NT2/D1 (cell line): ENCODE results near the gene MAML2.

ENCODE experiments used
- DNase-seq: peaks from one replicate; pipeline ENCODE4 v3.0.0-alpha.2; 2011; ENCODE audit warnings: low read depth, low spot score
- H3K27me3 ChIP-seq: 2 replicates; pipeline ENCODE4 v1.6.0; 2011; ENCODE audit warnings: mild to moderate bottlenecking; ENCODE audit not compliant: insufficient read length, insufficient read depth
- H3K36me3 ChIP-seq: 2 replicates; pipeline ENCODE4 v1.6.1; 2011; ENCODE audit warnings: mild to moderate bottlenecking, low read length, mixed read lengths; ENCODE audit not compliant: insufficient read depth, insufficient read length
- H3K4me1 ChIP-seq: 2 replicates; pipeline ENCODE4 v1.5.1; 2011; ENCODE audit not compliant: insufficient read depth, insufficient read length
- H3K4me3 ChIP-seq: 2 replicates; pipeline ENCODE4 v1.5.1; 2011; ENCODE audit warnings: low read depth; ENCODE audit not compliant: insufficient read length
- H3K9ac ChIP-seq: 2 replicates; pipeline ENCODE4 v1.6.0; 2011; ENCODE audit warnings: low read depth; ENCODE audit not compliant: insufficient read length
- H3K9me3 ChIP-seq: 2 replicates; pipeline ENCODE4 v1.5.1; 2011; ENCODE audit warnings: mild to moderate bottlenecking, low read length; ENCODE audit not compliant: insufficient read depth
- SUZ12 ChIP-seq: IDR thresholded peaks from 2 replicates; pipeline ENCODE4 v1.6.1; 2011; ENCODE audit not compliant: insufficient read length, insufficient read depth; ENCODE audit errors: extremely low read depth
- YY1 ChIP-seq: IDR thresholded peaks from 2 replicates; pipeline ENCODE4 v1.6.1; 2011; ENCODE audit not compliant: insufficient read length, insufficient read depth
- ZNF274 ChIP-seq: IDR thresholded peaks from 2 replicates; pipeline ENCODE4 v1.6.1; 2011; ENCODE audit warnings: mild to moderate bottlenecking, low read depth, low read length

The MAML2 gene

DNA sequence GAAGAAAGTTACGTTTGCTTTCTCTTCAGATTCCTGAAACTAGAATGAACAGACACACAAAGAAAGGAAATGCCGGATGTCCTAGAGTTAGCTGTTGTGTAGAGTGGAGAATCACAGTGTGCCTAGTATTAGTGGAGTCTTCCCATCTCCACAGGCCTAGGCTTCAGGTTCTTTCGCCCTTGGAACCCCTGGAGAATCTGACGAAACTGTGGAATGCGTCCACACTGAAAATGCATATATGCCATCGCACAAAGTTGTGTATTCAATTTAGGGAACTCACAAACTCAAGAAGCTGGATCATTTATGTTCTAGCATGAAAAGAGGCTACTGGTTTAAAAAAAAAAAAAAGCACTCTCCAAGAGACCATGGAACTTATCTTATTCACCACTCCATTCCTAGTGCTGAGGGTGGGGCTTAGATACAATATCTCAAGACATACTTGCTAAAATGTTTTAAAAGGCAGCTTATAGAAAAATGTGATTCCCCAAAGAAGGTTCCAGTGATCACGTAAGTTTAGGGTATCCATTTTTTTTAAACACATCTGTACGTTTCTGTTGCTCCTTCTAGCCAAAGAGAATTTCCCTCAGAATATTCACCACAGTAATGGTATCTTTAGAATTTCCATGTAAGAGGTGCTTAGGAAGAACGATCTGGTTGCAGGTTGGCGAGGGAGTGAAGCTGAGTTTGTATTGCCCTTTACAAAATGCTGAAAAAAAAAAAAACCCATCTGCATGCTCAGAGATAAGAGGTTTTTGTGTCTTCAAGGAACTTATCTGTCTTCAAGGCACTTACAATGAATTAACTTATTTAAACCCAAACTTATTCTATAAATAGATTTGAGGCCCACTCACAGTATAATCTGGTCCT, 20.0 kb downstream of the MAML2 start:
- DNase-seq, result no peak
- H3K4me1 ChIP-seq, result no peaks in the 10 kb centered on the region
- H3K4me3 ChIP-seq, result no peak overlapping the region
- TF ChIP-seq YY1, result no peak
- no peak for TF ChIP-seq ZNF274
- TF ChIP-seq SUZ12, result no peak
- H3K36me3 ChIP-seq, result peaks cover 4% of the 10 kb centered on the region
- no peaks in the 10 kb centered on the region for H3K9me3 ChIP-seq
- no peak overlapping the region for H3K9ac ChIP-seq
- no peaks in the 10 kb centered on the region for H3K27me3 ChIP-seq

DNA sequence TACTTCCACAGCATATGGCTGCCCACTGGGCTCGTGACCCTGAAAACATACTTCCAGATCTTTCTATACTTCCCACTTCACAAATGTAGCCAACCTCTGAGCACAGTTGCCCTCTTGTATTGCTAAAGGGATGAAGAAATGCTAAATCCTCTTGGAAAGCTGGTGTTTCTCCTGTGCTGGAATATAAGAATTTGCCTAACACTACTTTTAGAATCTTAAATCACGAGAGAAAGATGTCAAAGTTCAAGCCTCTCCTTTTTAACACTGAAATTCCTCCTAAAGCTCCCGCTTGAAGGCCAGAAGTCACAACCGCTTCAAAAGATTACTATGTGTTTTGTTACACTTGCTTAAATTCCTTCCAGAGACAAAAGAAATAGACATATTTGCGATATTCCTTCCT, 21.9 kb downstream of the MAML2 start:
- no peak for DNase-seq
- H3K9ac ChIP-seq, result no peak overlapping the region
- no peaks in the 10 kb centered on the region for H3K4me1 ChIP-seq
- no peak for TF ChIP-seq YY1
- TF ChIP-seq SUZ12, result no peak
- no peak for TF ChIP-seq ZNF274
- no peak overlapping the region for H3K4me3 ChIP-seq
- H3K27me3 ChIP-seq, result no peaks in the 10 kb centered on the region
- H3K36me3 ChIP-seq, result peaks cover 4% of the 10 kb centered on the region
- no peaks in the 10 kb centered on the region for H3K9me3 ChIP-seq

DNA sequence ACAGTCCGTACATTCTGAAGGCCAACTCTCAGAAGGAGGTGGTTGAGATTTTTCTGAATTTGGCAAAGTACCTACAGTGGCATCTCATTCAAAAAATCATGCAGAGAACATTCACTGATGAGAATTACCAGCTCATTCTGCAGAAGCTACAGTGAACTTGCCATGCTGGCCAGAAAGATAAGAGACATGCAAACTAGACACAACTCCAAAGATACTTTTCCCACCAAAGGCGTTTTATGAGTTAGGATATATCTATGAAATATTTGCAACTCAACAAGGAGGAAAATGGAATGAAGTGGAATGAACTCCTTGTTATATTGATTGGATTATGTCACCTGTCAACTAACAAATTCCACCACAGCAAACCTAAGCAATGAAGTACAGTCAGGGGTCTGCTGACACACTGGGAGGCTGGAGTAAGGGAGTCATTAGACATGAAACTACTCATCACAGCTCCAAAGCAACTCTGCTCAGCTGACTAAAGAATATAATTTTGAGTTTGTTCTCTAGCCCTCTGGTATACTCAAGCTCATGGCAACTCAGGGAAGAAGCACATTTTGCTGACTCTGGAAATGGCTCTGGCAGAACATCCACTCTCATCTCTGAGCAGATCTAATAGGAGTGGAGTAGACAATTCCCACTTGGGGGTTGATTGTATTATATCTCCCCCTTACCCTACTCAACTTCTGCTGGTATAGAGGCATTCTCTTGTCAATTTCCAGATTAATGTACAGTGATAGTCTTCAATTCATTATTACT, 22.9 kb downstream of the MAML2 start:
- H3K4me1 ChIP-seq, result no peaks in the 10 kb centered on the region
- H3K9me3 ChIP-seq, result no peaks in the 10 kb centered on the region
- H3K36me3 ChIP-seq, result peaks cover 4% of the 10 kb centered on the region
- H3K27me3 ChIP-seq, result no peaks in the 10 kb centered on the region
- DNase-seq, result no peak
- TF ChIP-seq ZNF274 (no peak), SUZ12 (no peak), YY1 (no peak)
- no peak overlapping the region for H3K4me3 ChIP-seq
- no peak overlapping the region for H3K9ac ChIP-seq

DNA sequence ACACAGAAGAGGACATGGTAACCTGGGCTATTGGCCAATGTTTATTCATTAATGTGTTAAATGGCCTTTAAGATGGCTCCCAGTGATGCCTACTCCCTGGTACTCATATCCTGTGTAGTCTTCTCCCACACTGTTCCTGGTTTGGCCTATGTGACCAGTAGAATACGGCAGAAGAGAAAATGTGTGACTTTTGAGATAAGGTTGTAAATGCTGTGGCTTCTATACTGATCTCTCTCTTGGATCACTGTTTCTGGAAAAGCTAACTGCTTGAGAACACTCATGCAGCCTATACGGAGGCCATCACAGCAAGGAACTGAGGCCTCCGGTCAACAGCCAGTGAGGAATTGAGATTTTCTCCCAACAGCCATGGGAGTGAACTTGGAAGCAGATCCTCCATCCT, 24.1 kb downstream of the MAML2 start:
- Histone ChIP-seq H3K9me3 (no peaks in the 10 kb centered on the region), H3K36me3 (peaks cover 4% of the 10 kb centered on the region), H3K4me3 (no peak overlapping the region), H3K4me1 (no peaks in the 10 kb centered on the region), H3K9ac (no peak overlapping the region), H3K27me3 (no peaks in the 10 kb centered on the region)
- TF ChIP-seq SUZ12, result no peak
- TF ChIP-seq ZNF274, result no peak
- no peak for TF ChIP-seq YY1
- no peak for DNase-seq

DNA sequence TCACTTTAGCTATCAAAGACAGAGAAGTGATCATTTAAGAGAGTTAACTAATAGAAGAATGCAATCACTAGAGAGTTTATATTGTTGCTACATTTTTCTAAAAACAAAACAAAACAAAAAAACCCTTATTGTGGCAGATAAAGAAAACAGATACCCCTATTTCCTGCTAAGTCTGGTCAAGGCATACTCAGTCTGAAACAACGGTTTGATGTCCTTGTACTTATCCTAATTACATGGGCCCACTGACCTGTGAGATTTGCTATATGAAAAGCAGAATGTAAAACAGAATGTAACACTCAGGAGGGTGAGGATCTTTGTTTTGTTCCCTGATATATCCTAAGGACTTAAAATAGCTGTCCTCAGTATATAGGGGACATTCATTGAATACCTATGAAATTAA, 24.6 kb downstream of the MAML2 start:
- no peaks in the 10 kb centered on the region for H3K4me1 ChIP-seq
- H3K27me3 ChIP-seq, result no peaks in the 10 kb centered on the region
- DNase-seq, result no peak
- H3K36me3 ChIP-seq, result no peaks in the 10 kb centered on the region
- no peaks in the 10 kb centered on the region for H3K9me3 ChIP-seq
- H3K9ac ChIP-seq, result no peak overlapping the region
- no peak for TF ChIP-seq YY1
- TF ChIP-seq SUZ12, result no peak
- no peak for TF ChIP-seq ZNF274
- no peak overlapping the region for H3K4me3 ChIP-seq

DNA sequence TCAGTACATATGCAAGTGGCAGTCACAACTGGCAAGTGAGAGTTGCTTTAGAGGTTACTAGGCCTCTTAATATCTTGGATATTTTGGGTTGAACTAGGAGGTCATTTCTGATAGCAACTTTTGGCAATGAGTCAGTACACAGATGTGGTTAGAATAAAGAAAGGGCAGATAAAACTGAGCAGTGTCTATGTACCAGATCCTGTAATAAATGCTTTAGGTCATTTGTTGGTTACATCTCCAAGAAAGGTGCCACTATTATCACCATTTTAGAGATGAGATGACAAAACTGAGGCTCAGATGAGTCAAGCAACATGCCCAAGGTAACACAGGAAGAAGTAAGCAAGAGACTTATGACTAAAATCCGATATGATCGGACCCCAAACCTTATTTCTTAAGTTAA, 25.0 kb downstream of the MAML2 start:
- H3K4me1 ChIP-seq, result no peaks in the 10 kb centered on the region
- no peaks in the 10 kb centered on the region for H3K27me3 ChIP-seq
- H3K36me3 ChIP-seq, result no peaks in the 10 kb centered on the region
- no peak for DNase-seq
- no peaks in the 10 kb centered on the region for H3K9me3 ChIP-seq
- TF ChIP-seq YY1, result no peak
- no peak for TF ChIP-seq SUZ12
- no peak for TF ChIP-seq ZNF274
- no peak overlapping the region for H3K4me3 ChIP-seq
- no peak overlapping the region for H3K9ac ChIP-seq

DNA sequence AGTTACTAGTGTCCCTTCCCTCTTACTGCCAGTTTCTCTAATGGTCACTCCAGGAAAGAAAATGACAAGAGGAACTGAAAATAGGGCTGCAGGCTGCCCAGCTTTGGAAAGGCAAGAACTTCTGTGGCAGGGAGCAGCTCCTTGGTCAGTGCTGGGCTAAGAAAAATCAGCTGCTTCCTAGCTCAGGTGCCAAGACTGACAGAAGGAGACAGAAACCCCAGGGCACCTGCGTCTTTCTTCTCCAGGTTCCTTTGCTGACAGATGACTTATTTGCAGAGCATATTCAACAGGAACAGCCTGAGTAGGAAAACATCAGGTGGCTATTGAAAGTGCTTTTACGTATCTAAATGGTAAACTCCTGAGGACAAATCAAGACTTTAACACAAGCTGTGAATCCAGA, 25.4 kb downstream of the MAML2 start:
- H3K27me3 ChIP-seq, result no peaks in the 10 kb centered on the region
- no peak overlapping the region for H3K9ac ChIP-seq
- DNase-seq, result no peak
- TF ChIP-seq YY1 (no peak), SUZ12 (no peak), ZNF274 (no peak)
- no peaks in the 10 kb centered on the region for H3K9me3 ChIP-seq
- no peaks in the 10 kb centered on the region for H3K4me1 ChIP-seq
- no peaks in the 10 kb centered on the region for H3K36me3 ChIP-seq
- no peak overlapping the region for H3K4me3 ChIP-seq
